HG02981 (cell line): ENCODE data around the gene PCNX3.

Source experiments
- ATAC-seq: cut with Tn5 transposase; IDR thresholded peaks from one replicate; pipeline ENCODE4 v1.9.1; 2021; ENCODE audit warnings: mild to moderate bottlenecking, moderate library complexity; ENCODE audit not compliant: unreplicated experiment

Gene PCNX3

DNA sequence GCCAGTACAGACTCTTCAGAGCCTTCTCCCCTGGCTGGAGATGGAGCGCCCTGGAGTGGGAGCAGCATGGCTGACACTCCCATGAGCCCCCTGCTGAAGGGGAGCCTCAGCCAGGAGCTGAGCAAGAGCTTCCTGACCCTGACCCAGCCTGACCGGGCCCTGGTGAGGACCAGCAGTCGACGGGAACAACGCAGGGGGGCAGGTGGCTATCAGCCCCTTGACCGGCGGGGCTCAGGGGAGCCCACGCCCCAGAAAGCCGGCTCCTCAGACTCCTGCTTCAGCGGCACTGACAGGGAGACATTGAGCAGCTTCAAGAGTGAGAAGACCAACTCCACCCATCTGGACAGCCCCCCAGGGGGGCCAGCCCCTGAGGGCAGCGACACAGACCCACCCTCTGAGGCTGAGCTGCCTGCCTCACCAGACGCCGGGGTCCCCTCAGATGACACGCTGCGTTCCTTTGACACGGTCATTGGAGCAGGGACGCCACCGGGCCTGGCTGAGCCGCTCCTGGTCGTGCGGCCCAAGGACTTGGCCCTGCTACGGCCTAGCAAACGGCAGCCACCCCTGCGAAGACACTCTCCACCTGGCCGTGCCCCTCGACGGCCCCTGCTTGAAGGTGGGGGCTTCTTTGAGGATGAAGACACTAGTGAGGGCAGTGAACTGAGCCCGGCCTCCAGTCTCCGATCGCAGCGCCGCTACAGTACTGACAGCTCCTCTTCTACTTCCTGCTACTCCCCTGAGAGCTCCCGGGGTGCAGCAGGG lies 2.6 kb downstream of the PCNX3 start:
- no peak for ATAC-seq

DNA sequence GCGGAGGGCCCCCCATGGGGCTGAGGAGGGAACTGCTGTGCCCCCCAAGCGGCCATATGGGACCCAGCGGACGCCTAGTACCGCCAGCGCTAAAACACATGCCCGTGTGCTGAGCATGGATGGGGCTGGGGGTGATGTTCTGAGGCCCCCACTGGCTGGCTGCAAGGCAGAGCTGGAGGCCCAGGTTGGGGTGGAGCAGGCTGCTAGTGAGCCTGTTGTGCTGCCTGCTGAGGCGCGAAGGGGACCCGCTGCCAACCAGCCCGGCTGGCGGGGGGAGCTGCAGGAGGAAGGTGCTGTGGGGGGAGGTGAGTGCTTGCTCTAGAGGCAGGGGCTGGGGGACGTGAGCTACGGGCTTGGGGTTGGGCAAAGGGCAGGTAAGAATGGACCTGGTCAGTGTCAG lies 3.2 kb downstream of the PCNX3 start:
- no peak for ATAC-seq

DNA sequence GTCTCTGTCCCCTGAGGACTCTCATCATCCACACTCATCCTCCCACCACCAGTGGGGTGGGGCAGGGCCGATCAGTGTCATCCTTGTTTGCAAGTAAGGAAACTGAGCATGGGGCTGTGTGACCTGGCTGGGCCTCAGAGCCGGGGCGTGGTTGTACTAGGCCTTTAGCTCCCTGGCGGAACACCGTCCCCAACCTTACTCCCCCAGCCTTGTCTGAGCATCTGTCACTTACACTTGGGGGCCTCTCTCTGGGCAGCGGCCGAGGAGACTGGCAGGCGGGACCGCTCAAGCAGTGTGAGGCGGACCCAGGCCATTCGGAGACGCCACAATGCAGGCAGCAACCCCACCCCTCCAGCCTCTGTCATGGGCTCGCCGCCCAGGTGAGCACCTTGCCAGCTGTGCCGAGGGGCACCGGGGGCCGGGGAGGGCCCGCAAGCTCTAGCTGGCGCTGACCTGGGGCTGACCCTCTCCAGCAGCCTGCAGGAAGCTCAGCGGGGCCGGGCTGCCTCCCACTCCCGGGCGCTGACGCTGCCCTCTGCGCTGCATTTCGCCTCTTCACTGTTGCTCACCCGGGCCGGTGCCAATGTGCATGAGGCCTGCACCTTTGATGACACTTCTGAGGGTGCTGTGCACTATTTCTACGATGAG lies 3.8 kb downstream of the PCNX3 start:
- ATAC-seq, result no peak

DNA sequence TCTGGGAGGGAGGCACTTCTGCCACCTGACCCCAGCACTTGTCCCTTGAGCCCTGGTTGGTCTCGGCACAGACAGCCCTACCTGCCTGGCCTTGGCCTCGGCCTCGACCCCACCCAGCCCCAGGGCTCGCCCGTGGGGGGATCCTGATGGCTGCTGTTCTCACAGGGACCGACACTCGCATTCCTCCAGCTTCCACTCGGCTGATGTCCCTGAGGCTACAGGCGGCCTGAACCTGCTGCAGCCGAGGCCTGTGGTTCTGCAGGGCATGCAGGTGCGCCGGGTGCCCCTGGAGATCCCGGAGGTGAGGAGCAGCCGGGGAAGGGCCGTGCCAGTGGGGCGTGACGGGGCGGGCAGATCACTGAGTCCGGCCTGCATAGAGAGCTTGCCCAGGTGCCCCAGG lies 5.1 kb downstream of the PCNX3 start:
- no peak for ATAC-seq

DNA sequence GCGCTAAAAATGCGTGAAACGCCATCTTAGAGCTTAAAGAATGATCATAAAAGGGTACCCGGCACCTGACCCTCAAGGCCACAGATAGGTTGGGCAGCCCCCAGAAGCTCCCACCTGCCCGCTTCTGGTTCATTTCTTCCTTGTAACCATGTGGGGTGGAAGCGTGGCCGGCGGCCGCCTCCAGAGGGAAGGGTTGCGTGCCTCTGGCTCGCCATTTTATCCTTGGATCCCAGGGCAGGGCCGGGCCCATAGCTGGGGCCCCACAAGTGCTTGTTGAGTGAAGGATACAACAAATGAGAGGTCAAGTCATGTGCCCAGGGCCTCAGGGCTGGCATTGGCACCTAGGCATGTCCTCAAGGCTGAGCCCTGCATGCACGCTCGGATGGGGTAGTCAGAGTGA lies 5.9 kb downstream of the PCNX3 start:
- ATAC-seq, result no peak

DNA sequence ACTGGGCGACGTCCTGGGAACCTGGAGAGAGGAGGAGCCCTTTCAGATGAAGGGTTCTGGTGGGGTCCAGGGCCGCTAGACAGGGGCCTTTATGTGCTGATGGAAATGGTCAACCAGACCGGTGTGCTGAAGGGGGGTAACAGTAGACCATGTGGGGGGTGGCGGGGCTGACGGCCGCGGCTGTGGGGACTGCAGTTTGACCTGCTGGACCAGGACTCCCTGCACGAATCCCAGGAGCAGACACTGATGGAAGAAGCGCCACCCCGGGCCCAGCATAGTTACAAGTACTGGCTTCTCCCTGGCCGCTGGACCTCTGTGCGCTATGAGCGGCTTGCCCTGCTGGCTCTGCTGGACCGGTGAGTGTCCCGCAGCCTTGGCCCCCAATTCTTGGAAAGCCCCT lies 6.4 kb downstream of the PCNX3 start:
- no peak for ATAC-seq

DNA sequence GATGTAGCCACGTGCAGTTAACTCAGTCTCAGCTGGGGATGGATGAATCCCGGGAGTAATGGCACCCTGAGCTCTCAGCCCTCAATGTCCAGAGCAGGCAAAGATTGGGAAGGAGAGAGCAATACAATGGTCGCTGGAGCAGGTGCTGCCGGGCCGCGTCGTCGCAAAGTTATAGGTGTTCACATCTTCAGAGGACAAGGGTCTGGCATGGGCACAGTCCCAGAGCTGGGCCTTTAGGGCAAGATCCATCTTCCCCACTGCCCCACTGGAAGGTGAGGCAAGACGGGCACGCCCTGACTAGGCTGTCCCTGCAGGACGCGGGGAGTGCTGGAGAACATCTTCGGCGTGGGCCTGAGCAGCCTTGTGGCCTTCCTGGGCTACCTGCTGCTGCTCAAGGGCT lies 7.6 kb downstream of the PCNX3 start:
- no peak for ATAC-seq

DNA sequence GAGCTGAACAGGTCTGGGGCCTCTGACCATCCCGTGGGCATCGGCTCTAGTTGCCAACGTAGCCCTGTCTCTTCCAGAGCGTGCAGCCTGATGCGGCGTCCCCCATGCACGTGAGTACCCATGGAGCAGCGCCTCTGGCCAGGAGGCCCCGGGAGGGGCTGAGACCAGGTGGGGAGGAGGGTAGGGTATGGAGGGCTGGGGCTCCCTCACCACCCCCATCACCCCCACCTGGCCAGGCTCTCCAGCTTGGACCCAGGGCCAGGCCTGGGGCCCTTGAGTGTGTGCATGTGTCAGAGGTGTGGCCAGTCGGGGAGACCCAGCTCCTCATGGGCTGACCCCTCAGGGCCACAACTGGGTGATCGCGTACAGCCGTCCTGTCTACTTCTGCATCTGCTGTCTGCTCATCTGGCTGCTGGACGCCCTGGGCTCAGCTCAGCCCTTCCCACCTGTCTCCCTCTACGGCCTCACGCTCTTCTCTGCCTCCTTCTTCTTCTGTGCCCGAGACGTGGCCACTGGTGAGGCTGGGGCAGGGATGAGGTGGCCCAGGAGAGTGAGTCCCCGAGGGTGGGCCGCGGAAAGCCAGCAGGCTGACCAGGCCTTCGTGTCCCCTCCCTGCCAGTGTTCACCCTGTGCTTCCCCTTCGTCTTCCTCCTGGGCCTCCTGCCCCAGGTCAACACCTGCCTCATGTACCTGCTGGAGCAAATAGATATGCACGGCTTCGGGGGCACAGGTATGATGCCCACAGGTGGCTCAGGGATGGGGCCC lies 8.5 kb downstream of the PCNX3 start:
- ATAC-seq, result no peak

DNA sequence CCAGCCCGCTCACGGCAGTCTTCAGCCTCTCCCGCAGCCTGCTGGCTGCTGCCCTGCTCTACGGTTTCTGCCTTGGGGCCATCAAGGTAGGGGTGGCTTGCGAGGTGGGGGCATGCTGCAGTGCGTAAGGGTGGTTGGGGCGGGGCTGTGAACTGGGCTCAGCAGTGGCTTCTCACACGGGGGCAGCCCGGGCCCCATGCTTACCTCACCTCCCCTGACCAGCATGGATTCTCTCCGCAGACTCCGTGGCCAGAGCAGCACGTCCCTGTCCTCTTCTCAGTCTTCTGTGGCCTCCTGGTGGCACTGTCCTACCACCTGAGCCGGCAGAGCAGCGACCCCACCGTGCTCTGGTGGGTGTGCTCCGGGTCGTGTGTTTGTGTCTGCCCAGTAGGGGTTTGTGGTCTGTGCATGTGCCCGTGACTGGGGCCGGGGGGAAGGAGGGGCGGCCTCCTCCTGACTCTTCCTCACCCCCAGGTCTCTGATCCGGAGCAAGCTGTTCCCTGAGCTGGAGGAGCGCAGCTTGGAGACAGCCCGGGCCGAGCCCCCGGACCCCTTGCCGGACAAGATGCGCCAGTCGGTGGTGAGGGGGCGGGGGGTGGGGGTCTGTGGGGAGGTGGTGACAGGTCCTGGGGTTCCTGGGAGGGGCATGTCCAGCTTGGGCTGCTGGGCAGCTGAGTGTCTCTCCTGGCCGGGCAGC lies 9.5 kb downstream of the PCNX3 start:
- ATAC-seq, result no peak

DNA sequence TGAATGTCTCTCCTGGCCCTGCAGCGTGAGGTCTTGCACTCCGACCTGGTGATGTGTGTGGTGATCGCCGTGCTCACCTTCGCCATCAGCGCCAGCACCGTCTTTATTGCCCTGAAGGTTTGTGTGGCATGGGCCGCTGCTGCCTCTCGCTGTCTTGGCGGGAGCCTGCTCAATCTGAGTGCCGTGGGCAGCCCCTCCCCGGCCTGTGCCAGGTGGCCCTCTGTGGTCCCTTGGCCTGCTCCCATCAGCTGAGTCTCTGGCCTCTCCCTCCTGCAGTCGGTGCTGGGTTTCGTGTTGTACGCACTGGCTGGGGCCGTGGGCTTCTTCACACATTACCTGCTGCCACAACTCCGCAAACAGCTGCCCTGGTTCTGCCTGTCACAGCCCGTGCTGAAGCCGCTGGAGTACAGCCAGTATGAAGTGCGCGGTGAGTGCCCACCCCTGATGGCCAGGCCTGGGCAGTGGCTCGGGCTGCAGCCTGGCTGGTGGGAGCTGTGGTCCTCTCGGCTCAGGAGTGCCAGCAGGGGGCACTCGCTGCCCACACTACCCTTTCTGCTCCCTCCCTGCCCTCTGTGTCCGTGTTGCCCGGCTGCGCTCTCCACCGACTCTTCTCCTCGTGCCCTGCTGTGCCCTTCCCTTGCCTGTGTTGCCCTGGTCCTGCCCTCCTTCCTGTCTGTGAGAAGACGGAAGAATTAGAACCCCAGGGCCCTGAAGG lies 10.2 kb downstream of the PCNX3 start:
- ATAC-seq, result no peak

DNA sequence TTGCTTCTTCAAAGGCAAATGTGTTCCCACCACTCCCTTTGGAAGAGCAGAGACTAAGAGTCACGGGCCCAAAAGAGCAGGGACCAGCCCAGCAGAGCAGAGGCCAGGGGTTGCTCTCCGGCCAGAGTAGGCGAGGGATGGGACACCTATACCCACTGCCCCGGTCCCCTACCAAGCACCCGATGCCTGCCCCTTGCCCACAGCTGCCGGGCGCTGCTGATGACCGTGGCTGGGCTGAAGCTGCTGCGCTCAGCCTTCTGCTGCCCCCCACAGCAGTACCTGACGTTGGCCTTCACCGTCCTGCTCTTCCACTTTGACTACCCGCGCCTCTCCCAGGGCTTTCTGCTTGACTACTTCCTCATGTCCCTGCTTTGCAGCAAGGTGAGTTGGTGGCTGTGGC lies 11.6 kb downstream of the PCNX3 start:
- no peak for ATAC-seq

DNA sequence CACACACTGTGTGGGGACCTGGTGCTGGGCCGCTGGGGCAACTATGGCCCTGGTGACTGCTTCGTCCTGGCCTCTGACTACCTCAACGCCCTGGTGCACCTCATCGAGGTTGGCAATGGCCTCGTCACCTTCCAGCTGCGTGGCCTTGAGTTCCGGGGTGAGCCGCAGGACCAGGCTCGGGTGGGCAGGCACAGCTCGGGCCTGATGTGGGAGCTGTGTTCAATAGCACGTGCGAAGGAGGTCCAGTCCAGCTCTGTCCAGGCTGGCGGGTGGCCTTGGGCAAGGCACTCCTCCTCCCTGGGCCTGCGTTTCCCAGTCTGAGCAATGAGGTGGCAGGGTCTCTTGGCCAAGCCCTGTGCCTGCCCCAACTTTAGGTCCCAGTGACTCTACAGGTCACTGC lies 14.0 kb downstream of the PCNX3 start:
- no peak for ATAC-seq

DNA sequence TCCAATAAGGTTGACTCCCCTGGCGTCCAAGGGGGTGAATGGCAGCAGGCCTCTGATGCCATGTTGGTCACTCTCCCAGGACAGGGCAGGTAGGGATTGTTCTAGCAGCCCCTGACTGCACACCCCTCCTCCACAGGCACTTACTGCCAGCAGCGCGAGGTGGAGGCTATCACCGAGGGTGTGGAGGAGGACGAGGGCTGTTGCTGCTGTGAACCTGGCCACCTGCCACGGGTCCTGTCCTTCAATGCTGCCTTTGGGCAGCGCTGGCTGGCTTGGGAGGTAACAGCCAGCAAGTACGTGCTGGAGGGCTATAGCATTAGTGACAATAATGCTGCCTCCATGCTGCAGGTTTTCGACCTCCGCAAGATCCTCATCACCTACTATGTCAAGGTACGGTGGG lies 14.6 kb downstream of the PCNX3 start:
- ATAC-seq, result no peak

DNA sequence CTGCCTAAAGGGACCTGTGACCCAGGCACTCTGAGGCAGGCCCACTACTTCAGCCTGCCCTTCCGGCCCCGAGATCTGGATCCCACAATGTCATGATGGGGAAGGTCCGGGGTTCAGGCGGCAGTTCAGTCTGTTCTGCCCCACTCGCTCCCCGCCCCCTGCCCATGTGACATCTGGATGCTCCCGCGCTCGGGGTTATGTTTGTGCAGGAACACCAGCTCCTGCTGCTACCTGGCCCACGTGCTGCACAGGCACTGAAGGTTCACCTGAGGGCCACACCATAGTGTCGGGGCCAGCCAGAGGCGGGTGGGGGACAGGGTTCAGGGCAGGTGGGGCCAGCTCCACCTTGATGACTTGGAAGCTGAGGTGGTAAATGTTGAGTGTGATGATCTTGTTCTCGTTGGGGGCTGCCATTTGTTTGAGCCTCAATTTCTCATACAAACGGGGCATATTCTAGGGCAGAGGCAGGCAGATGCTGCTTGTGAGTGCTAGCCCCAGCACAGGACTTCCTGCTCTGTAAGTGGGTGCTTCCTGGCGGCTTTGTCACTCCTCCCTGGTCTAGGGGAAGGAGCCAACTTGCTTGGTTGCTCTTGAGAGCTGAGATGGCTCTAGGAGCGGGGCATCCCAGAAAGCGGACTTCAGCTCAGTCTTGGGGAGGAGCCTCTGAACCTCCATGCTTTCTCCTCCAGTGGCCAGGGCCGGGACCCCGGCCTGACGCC lies 18.0 kb downstream of the PCNX3 start:
- no peak for ATAC-seq

DNA sequence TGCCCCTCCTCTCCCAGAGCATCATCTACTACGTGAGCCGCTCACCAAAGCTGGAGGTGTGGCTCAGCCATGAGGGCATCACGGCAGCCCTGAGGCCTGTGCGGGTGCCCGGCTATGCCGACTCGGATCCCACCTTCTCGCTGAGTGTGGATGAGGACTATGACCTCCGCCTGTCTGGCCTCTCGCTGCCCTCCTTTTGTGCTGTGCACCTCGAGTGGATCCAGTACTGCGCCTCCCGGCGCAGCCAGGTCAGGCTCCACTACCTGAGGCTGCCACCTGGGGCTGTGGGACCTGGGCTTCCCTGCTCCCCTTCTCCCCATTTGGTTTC lies 18.5 kb downstream of the PCNX3 start:
- ATAC-seq, result no peak

DNA sequence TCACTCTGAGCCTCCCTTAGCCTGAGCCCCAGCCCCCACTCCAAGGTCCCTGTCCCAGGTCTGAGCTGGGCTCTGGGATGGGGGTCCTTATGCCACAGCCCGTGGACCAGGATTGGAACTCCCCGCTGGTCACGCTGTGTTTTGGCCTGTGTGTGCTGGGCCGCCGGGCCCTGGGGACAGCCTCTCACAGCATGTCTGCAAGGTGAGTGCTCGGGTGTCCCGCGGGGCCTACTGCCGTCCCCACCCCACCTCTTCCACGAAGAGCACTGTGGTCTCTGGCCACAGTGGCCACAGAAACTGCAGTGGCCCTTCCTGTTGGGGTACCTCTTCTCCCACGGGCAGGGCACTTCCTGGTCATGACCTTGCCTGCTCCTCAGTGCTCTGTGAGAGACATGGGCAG lies 18.9 kb downstream of the PCNX3 start:
- ATAC-seq, result no peak

DNA sequence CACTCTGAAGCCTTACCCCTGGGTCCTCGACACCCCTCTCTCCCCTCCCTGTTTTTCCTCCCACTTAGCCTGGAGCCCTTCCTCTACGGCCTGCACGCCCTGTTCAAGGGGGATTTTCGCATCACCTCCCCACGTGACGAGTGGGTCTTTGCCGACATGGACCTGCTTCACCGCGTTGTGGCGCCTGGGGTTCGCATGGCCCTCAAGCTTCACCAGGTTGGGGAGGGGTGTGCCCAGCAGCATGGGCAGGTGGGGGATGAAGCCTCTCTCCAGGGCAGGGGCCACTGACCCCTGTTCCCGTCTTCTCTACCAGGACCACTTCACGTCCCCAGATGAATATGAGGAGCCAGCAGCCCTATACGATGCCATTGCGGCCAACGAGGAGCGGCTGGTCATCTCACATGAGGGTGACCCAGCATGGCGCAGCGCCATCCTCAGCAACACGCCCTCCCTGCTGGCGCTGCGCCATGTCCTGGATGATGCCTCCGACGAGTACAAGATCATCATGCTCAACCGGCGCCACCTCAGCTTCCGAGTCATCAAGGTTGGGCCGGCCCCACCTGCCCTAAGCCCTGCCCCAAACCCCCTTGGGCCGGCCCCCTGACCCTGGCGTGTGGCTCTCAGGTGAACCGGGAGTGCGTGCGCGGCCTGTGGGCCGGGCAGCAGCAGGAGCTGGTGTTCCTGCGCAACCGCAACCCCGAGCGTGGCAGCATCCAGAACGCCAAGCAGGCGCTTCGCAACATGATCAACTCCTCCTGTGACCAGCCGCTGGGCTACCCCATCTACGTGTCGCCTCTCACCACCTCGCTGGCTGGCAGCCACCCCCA lies 19.5 kb downstream of the PCNX3 start:
- ATAC-seq, result no peak

DNA sequence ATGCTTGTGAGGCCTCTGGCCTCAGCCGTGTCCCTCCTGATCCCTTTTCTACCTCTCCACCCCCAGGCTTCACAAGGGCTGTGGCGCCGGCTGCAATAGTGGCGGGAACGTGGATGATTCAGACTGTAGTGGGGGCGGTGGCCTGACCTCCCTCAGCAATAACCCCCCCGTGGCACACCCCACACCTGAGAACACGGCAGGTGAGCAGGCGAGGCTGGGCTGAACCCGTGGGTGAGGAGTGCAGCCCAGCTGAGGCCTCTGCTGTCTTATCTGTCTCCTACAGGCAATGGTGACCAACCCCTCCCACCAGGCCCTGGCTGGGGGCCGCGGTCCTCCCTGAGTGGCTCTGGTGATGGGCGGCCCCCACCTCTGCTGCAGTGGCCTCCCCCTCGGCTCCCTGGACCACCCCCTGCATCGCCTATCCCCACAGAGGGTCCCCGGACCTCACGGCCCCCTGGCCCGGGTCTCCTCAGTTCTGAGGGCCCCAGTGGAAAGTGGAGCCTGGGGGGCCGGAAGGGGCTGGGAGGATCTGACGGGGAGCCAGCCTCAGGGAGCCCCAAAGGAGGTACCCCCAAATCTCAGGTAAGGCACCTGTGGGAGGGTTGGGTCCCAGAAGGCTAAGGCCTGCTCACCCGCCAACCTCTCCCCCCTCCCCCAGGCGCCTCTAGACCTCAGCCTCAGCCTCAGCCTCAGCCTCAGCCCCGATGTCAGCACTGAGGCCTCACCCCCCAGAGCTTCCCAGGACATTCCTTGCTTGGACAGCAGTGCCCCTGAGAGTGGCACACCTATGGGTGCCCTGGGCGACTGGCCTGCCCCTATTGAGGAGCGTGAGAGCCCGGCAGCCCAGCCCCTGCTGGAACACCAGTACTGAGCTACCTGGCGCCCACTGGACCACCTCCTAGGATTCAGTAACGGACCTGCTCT lies 20.8 kb downstream of the PCNX3 start:
- ATAC-seq, result no peak
